Measurements from ENCODE around the gene PIP5K1C. TPM values are rescaled to one million over a fixed set of nuclear protein-coding genes. Genes with fewer than 3 reads are reported as not detected.

PIP5K1C gene
- total RNA-seq, 1 experiment from 2014 or later = 26.9 TPM

GRCh38 chr19:3636962-3637361 lies 63.3 kb downstream of the PIP5K1C start:
- H3K4me1 ChIP-seq (ENCODE audit: control insufficient read depth in 1 of 2, insufficient read depth in 2 of 2, low read length in 2 of 2) = no peaks in the 10 kb centered on the region
- RAD21 ChIA-PET (ENCODE audit: low non-redundant PET in 1 of 2, low total read pairs in 2 of 2, uncharacterized antibody in 2 of 2, unreplicated experiment in 2 of 2) = no interaction called here
- no TSS peak for BruUV-seq (replicated peaks)
- no peak overlapping the region for H2AFZ ChIP-seq (ENCODE audit: low read depth, low read length, poor library complexity, severe bottlenecking)
- H3K27me3 ChIP-seq (ENCODE audit: insufficient read depth, low read length) = no peaks in the 10 kb centered on the region
- ATAC-seq = no peak
- no peaks in the 10 kb centered on the region for H3K9me3 ChIP-seq (ENCODE audit: control insufficient read depth in 1 of 2, insufficient read depth in 1 of 2, low read depth in 1 of 2, low read length in 2 of 2)
- CTCF ChIA-PET = no interaction called here
- TF ChIP-seq YY1 (IDR thresholded peaks at IDR 0.05; ENCODE audit: extremely low read depth, insufficient replicate concordance, low read depth, low read length) (no peak), CBX3 (IDR thresholded peaks at IDR 0.05; ENCODE audit: low read depth) (no peak), POLR2AphosphoS5 (IDR thresholded peaks at IDR 0.05; ENCODE audit: low read depth, low read length) (no peak), JUND (IDR thresholded peaks at IDR 0.05) (no peak), MAX (IDR thresholded peaks at IDR 0.05) (no peak), SIN3A (IDR thresholded peaks at IDR 0.05; ENCODE audit: low read depth) (no peak), EZH2 (IDR thresholded peaks at IDR 0.05) (no peak), TCF7L2 (IDR thresholded peaks at IDR 0.05; ENCODE audit: borderline replicate concordance, extremely low read depth, insufficient read depth, insufficient read length) (no peak), ELF1 (IDR thresholded peaks at IDR 0.05; ENCODE audit: borderline replicate concordance, low read depth) (no peak), CTCF (IDR thresholded peaks at IDR 0.05 in 2 of 3, conservative IDR thresholded peaks at IDR 0.05 in 1 of 3; ENCODE audit: borderline replicate concordance in 1 of 3, insufficient read depth in 1 of 3, low read depth in 2 of 3, low read length in 2 of 3) (no peak), SP1 (IDR thresholded peaks at IDR 0.05; ENCODE audit: low read depth) (no peak), CEBPB (IDR thresholded peaks at IDR 0.05; ENCODE audit: low read depth) (no peak), REST (IDR thresholded peaks at IDR 0.05; ENCODE audit: low read depth) (no peak), ATF3 (IDR thresholded peaks at IDR 0.05) (no peak), ZBTB33 (IDR thresholded peaks at IDR 0.05; ENCODE audit: extremely low read depth, insufficient replicate concordance, low read length) (no peak), POLR2A (IDR thresholded peaks at IDR 0.05; ENCODE audit: borderline replicate concordance, extremely low read depth, insufficient read depth, insufficient read length) (no peak), RAD21 (IDR thresholded peaks at IDR 0.05; ENCODE audit: low read depth) (no peak), ZNF274 (IDR thresholded peaks at IDR 0.05; ENCODE audit: low read depth, low read length) (no peak), FOSL1 (IDR thresholded peaks at IDR 0.05; ENCODE audit: low read depth) (no peak)
- DNase-seq (ENCODE audit: low read depth, low spot score) = no peak
- H3K9ac ChIP-seq (ENCODE audit: low read length) = no peak overlapping the region
- no peaks in the 10 kb centered on the region; a peak in 1 of 4 replicates for H3K36me3 ChIP-seq (ENCODE audit: control insufficient read depth in 1 of 2, insufficient read depth in 2 of 2, low read length in 2 of 2)
- no peaks in the 10 kb centered on the region for H4K20me1 ChIP-seq (ENCODE audit: insufficient read depth)
- intact Hi-C loops (cut with micrococcal nuclease) = no loop called here
- no peaks in the 10 kb centered on the region for H3K9me2 ChIP-seq (ENCODE audit: insufficient read depth)
- H3K27ac ChIP-seq (ENCODE audit: low read depth, low read length) = no peak overlapping the region
- H3K4me2 ChIP-seq (ENCODE audit: low read length) = no peak overlapping the region
- no peaks in the 10 kb centered on the region for H3K79me2 ChIP-seq (ENCODE audit: insufficient read depth, low read length)
- POLR2A ChIA-PET = no interaction called here
- no peak overlapping the region for H3K4me3 ChIP-seq (replicated peaks in 1 of 2; ENCODE audit: low read depth in 1 of 2, low read length in 2 of 2)
